ENCODE measurements around the gene ZNF609.

ZNF609 gene

DNA sequence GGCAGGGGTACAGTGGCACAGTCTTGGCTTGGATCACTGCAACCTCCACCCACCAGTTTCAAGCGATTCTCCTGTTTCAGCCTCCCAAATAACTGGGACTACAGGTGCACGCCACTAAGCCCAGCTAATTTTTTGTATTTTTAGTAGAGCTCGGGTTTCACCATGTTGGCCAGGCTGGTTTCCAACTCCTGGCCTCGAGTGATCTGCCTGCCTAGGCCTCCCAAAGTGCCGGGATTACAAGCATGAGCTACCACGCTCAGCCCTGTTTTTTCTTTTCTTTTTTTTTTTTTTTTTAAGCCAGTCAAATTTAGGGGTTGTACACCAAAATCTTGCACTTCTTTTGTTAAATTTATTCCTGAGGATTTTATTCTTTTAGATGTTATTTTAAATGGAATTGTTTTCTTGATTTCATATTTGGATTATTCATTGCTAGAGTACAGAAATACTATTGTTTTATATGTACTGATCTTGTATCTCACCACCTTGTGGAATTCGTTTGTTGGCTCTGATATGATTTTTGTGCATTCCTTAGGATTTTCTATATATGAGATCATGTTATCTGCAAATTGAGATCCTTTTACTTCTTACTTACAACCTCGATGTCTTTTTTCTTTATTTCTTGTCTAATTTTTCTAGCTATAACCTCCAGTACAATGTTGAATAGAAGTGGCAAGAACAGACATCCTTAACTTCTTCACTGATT is 65.6 kb downstream of the ZNF609 start:
- TF ChIP-seq, protein P1, sequence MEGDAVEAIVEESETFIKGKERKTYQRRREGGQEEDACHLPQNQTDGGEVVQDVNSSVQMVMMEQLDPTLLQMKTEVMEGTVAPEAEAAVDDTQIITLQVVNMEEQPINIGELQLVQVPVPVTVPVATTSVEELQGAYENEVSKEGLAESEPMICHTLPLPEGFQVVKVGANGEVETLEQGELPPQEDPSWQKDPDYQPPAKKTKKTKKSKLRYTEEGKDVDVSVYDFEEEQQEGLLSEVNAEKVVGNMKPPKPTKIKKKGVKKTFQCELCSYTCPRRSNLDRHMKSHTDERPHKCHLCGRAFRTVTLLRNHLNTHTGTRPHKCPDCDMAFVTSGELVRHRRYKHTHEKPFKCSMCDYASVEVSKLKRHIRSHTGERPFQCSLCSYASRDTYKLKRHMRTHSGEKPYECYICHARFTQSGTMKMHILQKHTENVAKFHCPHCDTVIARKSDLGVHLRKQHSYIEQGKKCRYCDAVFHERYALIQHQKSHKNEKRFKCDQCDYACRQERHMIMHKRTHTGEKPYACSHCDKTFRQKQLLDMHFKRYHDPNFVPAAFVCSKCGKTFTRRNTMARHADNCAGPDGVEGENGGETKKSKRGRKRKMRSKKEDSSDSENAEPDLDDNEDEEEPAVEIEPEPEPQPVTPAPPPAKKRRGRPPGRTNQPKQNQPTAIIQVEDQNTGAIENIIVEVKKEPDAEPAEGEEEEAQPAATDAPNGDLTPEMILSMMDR (IDR thresholded peaks at IDR 0.05; ENCODE audit: low read depth, low read length): no peak
- no peak for DNase-seq (ENCODE audit: extremely low read depth, low read depth)

DNA sequence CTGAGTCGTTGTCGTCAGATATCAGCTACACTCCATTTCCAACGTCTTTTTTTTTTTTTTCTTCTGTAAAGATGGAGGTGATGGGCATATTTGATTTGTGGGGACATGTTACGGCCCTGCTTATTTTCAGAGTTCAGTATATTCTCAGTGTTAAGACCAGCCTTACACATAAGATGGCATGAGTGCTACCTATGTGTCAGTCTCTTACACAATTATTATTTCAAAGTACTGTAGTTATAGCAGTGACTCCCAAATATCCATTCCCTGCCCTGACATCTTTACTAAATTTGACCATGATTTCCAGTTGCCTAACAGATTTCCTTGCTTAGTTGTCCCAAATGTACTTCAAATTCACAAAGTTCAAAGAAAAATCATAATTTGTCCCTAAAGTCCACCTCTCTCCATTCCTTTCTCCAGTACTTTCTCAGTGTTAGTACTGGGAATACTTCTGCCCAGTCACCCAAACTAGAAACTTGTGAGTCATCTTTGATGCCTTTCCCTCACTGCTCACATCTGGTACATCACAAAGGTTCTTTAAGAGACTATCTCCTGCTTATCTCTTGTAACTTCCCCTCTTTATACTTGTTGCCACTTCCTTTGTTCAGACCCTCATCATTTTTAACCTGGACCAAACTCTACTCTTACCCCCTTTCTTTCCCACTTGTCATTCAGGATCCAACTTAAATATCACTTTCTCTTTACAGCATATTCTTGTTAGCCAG is 67.0 kb downstream of the ZNF609 start:
- TF ChIP-seq, protein P1 (IDR thresholded peaks at IDR 0.05; ENCODE audit: low read depth, low read length): no peak

DNA sequence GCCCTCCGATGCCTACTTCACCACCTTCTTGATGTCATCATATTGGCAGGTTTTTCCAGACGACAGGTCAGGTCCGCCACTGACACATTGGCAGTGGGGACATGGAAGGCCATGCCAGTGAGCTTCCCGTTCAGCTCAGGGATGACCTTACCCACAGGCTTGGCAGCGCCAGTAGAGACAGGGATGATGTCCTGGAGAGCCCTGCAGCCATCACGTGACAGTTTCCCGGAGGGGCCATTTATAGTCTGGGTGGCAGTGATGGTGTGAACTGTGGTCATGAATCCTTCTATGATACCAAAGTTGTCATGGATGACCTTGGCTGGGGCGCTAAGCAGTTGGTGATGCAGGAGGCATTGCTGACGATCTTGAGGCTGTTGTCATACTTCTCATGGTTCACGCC is 68.5 kb downstream of the ZNF609 start:
- TF ChIP-seq, protein P1 (IDR thresholded peaks at IDR 0.05; ENCODE audit: low read depth, low read length): no peak
- no peak for DNase-seq (ENCODE audit: extremely low read depth, low read depth)

More for the DNA sequence above, 67.0 kb downstream of the ZNF609 start:
- no peak for DNase-seq (ENCODE audit: extremely low read depth, low read depth)

DNA sequence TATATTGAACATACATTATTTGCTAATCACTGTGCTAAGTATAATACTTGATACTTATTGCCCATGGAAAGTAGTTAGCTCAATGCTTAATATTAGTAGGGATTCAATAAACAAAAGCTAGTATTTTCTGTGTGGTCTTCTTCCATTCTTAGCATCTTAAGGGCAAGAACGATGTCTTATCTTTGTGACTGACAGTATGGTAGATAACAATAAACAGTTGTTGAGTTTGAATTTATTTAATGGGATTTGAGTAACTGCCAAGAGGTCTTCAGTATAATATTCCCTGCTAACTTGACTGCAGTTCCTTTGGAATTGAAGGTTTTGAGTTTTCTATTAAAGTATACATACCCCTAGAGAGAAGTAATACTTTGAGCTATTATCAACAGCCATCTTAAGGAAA is 70.1 kb downstream of the ZNF609 start:
- TF ChIP-seq, protein P1 (IDR thresholded peaks at IDR 0.05; ENCODE audit: low read depth, low read length): no peak
- no peak for DNase-seq (ENCODE audit: extremely low read depth, low read depth)

DNA sequence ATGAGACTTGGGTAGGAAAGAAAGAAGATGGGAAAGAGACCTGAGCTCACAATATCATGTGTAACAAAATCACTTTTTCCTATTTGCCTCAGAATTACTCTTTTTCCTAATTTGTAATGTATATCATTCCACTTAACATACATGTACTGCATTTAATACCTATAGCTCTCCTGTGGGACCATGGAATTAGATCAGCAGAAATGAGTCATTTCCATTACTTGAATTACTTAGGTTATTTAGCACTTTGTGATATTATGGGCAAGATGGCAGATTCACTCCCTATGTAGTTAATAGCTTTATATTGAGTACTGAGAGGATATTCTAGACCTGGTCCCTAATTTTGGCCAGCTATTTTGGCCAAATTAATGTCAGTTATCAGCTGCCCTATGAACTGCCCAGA is 70.5 kb downstream of the ZNF609 start:
- no peak for DNase-seq (ENCODE audit: extremely low read depth, low read depth)
- TF ChIP-seq, protein P1 (IDR thresholded peaks at IDR 0.05; ENCODE audit: low read depth, low read length): no peak

DNA sequence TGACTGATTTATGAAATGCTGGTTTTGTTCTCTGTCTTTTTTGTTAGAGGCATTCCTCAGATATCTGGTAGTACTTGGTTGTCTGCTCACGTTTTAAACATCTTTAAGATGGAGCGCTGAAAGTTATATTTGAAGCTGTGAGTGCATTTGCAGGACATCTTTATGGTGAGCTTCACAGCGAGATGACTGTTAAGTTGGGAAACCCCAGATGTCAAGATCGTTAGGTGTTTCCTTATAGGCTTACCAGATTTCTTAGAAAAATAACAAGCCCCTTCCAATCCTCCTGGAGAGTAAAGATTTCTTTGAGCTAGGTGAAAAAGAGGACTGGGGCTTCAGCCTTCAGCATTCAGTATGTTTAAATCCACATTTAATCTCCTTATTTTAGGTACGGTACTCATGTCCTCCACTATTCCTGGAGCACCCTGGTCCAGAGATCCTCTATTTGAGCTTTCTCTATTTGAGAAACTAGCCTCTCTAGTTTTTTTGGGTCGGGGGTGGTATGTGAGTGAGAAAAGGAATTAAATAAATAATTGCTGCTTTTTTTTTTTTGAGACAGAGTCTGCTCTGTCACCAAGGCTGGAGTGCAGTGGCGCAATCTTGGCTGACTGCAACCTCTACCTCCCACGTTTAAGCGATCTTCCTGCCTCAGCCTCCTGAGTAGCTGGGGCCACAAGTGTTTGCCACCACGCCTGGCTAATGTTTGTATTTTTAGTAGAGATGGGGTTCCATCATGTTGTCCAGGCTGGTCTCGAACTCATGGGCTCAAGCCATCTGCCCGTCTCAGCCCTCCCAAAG is 72.3 kb downstream of the ZNF609 start:
- TF ChIP-seq, protein P1 (IDR thresholded peaks at IDR 0.05; ENCODE audit: low read depth, low read length): no peak
- DNase-seq (ENCODE audit: extremely low read depth, low read depth): no peak
